HG03571 (cell line): ENCODE measurements around the gene EIF3A.

Experiments
- ATAC-seq: cut with Tn5 transposase; IDR thresholded peaks from one replicate; pipeline ENCODE4 v1.9.1; 2021; ENCODE audit not compliant: unreplicated experiment

Gene EIF3A

GRCh38 chr10:119022846-119023552 lies 57.6 kb downstream of the EIF3A start:
- no peak for ATAC-seq

- ATAC-seq = no peak
Observed at GRCh38 chr10:119020627-119020946, 60.0 kb downstream of the EIF3A start.

GRCh38 chr10:119007211-119007574 lies 73.4 kb downstream of the EIF3A start:
- no peak for ATAC-seq

- no peak for ATAC-seq
Observed at GRCh38 chr10:119006451-119007210, 74.0 kb downstream of the EIF3A start.

- ATAC-seq = no peak
Observed at GRCh38 chr10:119005362-119006043, 75.1 kb downstream of the EIF3A start.

- ATAC-seq = no peak
Observed at GRCh38 chr10:119003572-119004289, 76.9 kb downstream of the EIF3A start.

- no peak for ATAC-seq
Observed at GRCh38 chr10:119001717-119002500, 78.7 kb downstream of the EIF3A start.

GRCh38 chr10:118998183-118998582 lies 82.4 kb downstream of the EIF3A start:
- ATAC-seq = no peak

GRCh38 chr10:118997379-118997778 lies 83.2 kb downstream of the EIF3A start:
- no peak for ATAC-seq

- no peak for ATAC-seq
Observed at GRCh38 chr10:118995739-118996138, 84.9 kb downstream of the EIF3A start.

- ATAC-seq = no peak
Observed at GRCh38 chr10:118994321-118994720, 86.3 kb downstream of the EIF3A start.

GRCh38 chr10:118993214-118993613 lies 87.4 kb downstream of the EIF3A start:
- ATAC-seq = no peak

- ATAC-seq = no peak
Observed at GRCh38 chr10:118992496-118992895, 88.1 kb downstream of the EIF3A start.

- ATAC-seq = no peak
Observed at GRCh38 chr10:118990326-118990725, 90.3 kb downstream of the EIF3A start.

- ATAC-seq = peak; percentile 72
Observed at GRCh38 chr10:118986815-118987790, 93.5 kb downstream of the EIF3A start.

GRCh38 chr10:118985576-118985975 lies 95.0 kb downstream of the EIF3A start:
- no peak for ATAC-seq
